Non-pigmented ciliary epithelial cell (primary cell): ENCODE data around the gene WTIP.
"Not testable (repeated sequence)": the region's sequence is repeated elsewhere in the genome, so short reads cannot be mapped to it uniquely, and the experiment has no call there.

Source experiments
- DNase-seq: peaks from one replicate; pipeline ENCODE4 v3.0.0-alpha.2; 2010; ENCODE audit warnings: low read depth

Gene WTIP

GRCh38 chr19:34503531-34504272 is 22.1 kb downstream of the WTIP start:
- no peak for DNase-seq

- no peak for DNase-seq
These were observed 22.8 kb downstream of the WTIP start for GRCh38 chr19:34504273-34504808.

- DNase-seq: no peak
These were observed 23.3 kb downstream of the WTIP start for GRCh38 chr19:34504809-34505291.

GRCh38 chr19:34505321-34506025 is 23.9 kb downstream of the WTIP start:
- no peak for DNase-seq

- DNase-seq: no peak
These were observed 24.4 kb downstream of the WTIP start for GRCh38 chr19:34506026-34506370.

- no peak for DNase-seq
These were observed 26.0 kb downstream of the WTIP start for GRCh38 chr19:34507414-34508067.

- no peak for DNase-seq
These were observed 27.0 kb downstream of the WTIP start for GRCh38 chr19:34508540-34508939.

GRCh38 chr19:34510904-34511303 is 29.3 kb downstream of the WTIP start:
- DNase-seq: not testable (repeated sequence)

- no peak for DNase-seq
These were observed 30.8 kb downstream of the WTIP start for GRCh38 chr19:34512254-34512822.

GRCh38 chr19:34513767-34514166 is 32.2 kb downstream of the WTIP start:
- DNase-seq: no peak

- no peak for DNase-seq
These were observed 38.0 kb downstream of the WTIP start for GRCh38 chr19:34519602-34520001.

GRCh38 chr19:34523408-34523807 is 41.9 kb downstream of the WTIP start:
- DNase-seq: no peak

GRCh38 chr19:34525001-34525400 is 43.4 kb downstream of the WTIP start:
- no peak for DNase-seq

GRCh38 chr19:34534206-34534605 is 52.6 kb downstream of the WTIP start:
- no peak for DNase-seq

- no peak for DNase-seq
These were observed 57.8 kb downstream of the WTIP start for GRCh38 chr19:34539396-34539795.

GRCh38 chr19:34540811-34541557 is 59.4 kb downstream of the WTIP start:
- no peak for DNase-seq

GRCh38 chr19:34549833-34550232 is 68.3 kb downstream of the WTIP start:
- no peak for DNase-seq

- DNase-seq: no peak
These were observed 73.9 kb downstream of the WTIP start for GRCh38 chr19:34555447-34555846.

- no peak for DNase-seq
These were observed 74.9 kb downstream of the WTIP start for GRCh38 chr19:34556488-34556887.

- DNase-seq: no peak
These were observed 77.5 kb downstream of the WTIP start for GRCh38 chr19:34559045-34559444.

GRCh38 chr19:34560229-34560628 is 78.7 kb downstream of the WTIP start:
- DNase-seq: no peak
